HG03575 (cell line): ENCODE measurements around the gene NGB.

Experiments
- ATAC-seq: cut with Tn5 transposase; IDR thresholded peaks from one replicate; pipeline ENCODE4 v1.9.1; 2021; ENCODE audit not compliant: unreplicated experiment, insufficient number of reproducible peaks, low FRiP score; ENCODE audit errors: extremely low read depth

The NGB gene

DNA sequence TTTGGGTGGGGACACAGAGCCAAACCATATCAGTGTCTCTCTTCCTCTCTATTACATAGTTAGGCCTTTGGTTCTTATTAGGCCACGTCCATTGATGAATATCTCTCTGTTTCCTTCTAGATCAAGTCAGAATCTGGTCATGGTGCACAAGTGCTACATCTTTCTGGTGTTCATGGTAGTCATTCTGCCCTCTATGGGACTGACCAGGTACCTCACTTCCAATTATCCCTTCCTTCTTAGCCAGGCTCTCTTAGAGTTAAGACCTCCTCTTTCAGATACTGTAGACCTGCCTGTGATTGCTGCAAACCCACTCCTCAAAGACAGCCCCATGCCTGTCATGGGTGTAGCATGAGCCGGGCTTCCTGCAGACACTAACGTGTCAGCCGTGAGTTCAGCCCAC is 25.2 kb downstream of the NGB start:
- no peak for ATAC-seq

DNA sequence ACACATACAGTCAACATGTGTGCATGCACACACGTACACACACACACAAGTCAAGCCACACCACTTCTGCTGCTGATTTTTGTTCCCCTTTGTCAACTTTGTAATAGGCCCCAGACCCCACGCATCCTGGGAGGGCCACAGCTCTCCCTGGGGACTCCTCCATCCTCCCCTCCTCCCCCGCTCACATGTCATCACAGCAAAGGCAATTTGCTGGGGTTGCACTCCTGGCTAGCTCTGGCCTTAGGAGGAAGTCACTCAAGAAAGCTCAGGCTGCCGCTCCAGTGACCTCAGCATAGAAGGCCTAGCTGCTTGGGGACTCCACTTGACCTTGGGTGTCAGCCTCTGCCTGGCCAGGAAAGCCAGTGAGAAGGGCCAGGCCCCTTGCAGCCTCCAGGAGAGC is 27.2 kb downstream of the NGB start:
- no peak for ATAC-seq

GRCh38 chr14:77242752-77243151 is 28.3 kb downstream of the NGB start:
- no peak for ATAC-seq

DNA sequence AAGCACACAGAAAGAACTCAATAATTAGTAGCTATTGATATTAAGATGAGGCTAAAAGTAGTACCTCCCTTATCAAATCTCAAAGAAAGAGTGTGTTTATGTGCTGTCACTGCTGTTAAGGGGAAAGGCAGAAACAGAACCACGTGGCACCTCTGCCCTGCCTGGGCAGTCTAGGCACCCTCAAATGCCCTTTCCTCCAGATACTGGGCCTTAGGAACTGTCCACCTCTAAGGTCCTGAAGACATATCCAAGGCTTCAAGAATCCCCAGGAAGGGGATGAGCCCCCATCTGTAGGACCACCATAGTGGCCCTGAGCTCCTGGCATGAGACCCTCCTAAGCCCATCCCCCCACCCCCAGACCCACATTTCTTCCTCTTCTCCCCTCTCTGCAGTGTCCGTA is 29.1 kb downstream of the NGB start:
- ATAC-seq: no peak

GRCh38 chr14:77240336-77240915 is 30.6 kb downstream of the NGB start:
- no peak for ATAC-seq

- ATAC-seq: no peak
Observed at GRCh38 chr14:77239412-77239811, 31.6 kb downstream of the NGB start.

GRCh38 chr14:77238996-77239395 is 32.0 kb downstream of the NGB start:
- ATAC-seq: no peak

DNA sequence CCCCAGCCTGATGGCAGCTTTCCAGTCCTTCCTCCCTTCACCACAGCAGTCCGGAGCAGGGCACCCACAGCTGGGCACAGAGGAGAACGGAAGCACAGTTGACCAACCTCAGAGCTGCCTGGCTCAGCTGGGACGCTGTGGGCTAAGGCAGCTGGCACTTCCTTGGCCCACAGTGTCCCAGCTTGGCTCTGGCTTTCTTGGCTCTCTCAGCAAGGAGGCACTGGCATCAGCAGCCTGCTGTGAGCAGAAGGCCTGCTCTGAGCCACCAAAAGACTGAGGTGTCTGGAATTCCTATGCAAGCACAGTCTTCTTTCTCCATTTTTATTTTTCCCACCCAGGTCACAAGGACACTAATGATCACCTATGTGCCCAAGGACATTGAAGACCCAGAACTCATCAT is 32.6 kb downstream of the NGB start:
- no peak for ATAC-seq

- ATAC-seq: no peak
Observed at GRCh38 chr14:77236814-77237213, 34.2 kb downstream of the NGB start.

DNA sequence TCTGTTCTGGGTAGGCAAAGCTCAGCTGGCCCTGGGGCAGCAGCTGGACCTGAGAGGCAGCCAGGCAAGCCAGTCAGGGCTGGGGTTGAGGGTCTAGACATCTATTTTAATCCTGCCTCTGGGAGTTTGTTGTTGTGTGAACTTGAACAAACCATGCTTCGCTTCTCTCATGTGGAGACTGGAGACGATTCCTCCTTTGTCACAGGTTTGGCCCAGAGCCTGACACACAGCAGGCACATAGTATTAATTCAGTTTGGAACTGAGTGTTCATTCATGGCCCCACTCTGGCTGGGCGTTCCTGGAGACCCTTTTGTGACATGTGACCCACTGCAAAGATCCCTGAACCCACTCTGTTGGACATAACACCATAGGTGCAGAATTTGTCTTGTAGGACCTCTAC is 39.3 kb downstream of the NGB start:
- ATAC-seq: no peak

DNA sequence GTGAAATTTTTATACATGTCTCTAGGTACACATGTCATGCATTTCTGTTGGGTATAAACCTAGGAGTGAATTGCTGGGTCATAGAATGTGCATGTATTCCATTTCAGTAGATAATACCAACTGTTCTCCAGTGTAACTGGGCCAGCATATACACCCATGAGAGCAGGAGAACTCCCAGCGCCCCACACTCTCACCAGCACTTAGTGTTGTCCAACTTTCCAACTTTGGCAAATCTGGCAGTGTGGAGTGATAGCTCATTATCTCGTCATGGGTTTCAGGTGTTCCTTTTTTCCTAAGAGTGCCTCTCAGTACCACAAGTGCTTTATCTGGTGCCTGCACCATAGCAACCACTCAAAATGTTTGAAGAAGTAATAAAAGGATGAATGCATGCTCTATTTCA is 40.1 kb downstream of the NGB start:
- ATAC-seq: no peak

DNA sequence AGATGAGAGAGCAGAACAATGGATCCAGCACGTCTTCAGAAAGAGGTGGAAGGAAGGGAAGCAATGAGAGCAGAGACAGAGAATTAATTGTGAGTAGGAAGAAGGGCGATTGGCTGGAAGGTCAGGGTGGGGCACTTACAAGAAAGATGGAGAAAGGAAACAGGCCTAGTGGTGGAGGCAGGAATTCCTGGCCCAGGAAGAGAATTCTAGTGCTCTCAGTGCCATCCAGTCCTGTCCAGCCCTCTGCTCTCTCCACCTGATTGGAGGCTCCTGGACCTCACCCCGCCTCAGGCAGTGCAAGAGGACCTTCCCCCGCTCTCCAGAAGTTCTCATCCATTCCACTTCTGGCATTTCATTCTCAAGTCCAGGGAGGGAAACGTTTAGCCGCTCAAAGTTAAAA is 43.0 kb downstream of the NGB start:
- ATAC-seq: no peak

- ATAC-seq: no peak
Observed at GRCh38 chr14:77225892-77226557, 45.0 kb downstream of the NGB start.

- ATAC-seq: no peak
Observed at GRCh38 chr14:77225254-77225653, 45.8 kb downstream of the NGB start.

DNA sequence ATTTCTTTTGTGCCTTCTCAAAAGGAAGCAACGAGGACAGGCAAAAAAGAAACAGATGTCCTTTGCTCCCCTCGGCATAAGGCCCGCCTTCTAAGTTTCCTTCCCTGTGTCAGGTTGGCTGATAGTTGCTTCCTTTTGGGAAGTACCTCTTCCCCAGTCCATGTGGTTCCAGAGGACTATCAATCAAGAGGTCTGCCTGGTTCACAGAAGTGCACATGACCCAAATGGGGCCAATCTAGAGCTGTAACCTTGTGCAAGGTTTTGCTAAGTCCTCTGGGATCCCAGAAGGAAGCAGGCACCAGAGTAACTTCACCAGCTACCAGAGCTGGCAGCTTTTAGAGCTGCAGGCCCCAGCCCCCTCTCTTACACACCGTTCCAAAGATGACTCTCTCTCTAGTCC is 46.8 kb downstream of the NGB start:
- ATAC-seq: no peak

- ATAC-seq: no peak
Observed at GRCh38 chr14:77222546-77223225, 48.3 kb downstream of the NGB start.

DNA sequence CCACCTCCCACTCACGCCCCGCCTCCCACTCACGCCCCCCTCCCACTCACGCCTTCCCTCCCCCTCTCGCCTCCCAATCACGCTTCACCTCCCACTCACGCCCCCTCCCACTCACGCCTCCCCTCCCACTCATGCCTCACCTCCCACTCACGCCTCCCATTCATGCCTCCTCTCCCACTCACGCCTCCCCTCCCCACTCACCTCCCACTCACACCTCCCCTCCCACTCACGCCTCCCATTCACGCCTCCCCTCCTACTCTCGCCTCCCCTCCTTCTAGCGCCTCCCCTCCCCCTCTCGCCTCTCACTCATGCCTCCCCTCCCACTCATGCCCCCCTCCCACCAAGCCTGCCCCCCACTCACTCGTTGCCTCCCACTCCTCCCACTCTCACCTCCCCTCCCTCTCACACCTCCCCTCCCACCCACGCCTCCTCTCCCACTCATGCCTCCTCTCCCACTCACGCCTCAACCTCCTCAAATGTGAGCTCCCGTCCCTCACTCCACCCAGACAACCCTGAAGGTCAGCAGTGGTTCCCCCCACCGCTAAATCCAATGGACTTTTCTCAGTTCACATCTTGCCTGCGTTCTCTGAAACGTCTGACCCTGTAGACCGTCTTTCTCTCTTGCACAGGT is 49.6 kb downstream of the NGB start:
- no peak for ATAC-seq

- ATAC-seq: no peak
Observed at GRCh38 chr14:77220246-77221017, 50.6 kb downstream of the NGB start.

- ATAC-seq: no peak
Observed at GRCh38 chr14:77219591-77219990, 51.4 kb downstream of the NGB start.
